ENCODE results near the gene HSPA12A. TPM values are rescaled to one million over a fixed set of nuclear protein-coding genes. Genes with fewer than 3 reads are reported as not detected.

Gene HSPA12A
- polyA plus RNA-seq, 1 experiment: 7.9 TPM

DNA sequence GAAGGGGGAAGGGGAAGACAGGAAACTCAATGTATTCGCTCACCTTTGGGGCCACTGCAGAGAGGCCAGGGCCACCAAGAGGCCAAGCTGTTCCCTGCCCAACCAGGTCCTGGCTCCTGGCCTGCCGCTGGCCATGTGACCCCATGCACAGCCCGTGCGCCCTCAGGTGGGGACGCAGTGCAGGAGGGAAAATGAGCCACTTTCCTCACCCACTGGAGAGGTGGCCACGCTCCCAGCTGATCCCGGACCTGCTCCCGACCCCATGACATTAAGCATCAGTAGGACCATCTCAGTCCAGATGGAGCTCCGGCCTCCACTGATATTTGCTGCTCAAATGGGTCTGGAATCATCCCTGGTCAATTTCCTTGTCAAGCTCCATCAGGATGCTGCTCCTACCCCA lies 40.2 kb downstream of the HSPA12A start:
- Histone ChIP-seq H3K36me3 (ENCODE audit: control insufficient read depth, insufficient read depth, low read length) (peaks cover 1% of the 10 kb centered on the region; the same call in 1 of the 2 replicates), H3K4me3 (ENCODE audit: low read depth, low read length) (no peak overlapping the region), H3K27me3 (ENCODE audit: control insufficient read depth, insufficient read depth, low read length) (no peaks in the 10 kb centered on the region)
- ChIA-PET CTCF (interaction anchor here (0.8 to 2.7 kb wide), 4 partner anchors 19 to 473 kb away, joined by 3 to 12 read pairs (median 4); no protein-coding TSS in a partner anchor), POLR2A (no interaction called here)
- no peak for DNase-seq (ENCODE audit: low read depth)
- no peak for TF ChIP-seq CTCF (IDR thresholded peaks at IDR 0.05; ENCODE audit: insufficient read depth, low read depth, low read length)

GRCh38 chr10:116699471-116700150 lies 42.8 kb downstream of the HSPA12A start:
- Histone ChIP-seq H3K27me3 (ENCODE audit: control insufficient read depth, insufficient read depth, low read length) (no peaks in the 10 kb centered on the region), H3K4me3 (ENCODE audit: low read depth, low read length) (no peak overlapping the region), H3K36me3 (ENCODE audit: control insufficient read depth, insufficient read depth, low read length) (peaks cover under 1% of the 10 kb centered on the region; the same call in 1 of the 2 replicates)
- POLR2A ChIA-PET: no interaction called here
- no peak for DNase-seq (ENCODE audit: low read depth)
- CTCF ChIA-PET: interaction anchor here (0.6 to 1.6 kb wide), 4 partner anchors 11 to 475 kb away, joined by 3 to 7 read pairs (median 4); no protein-coding TSS in a partner anchor
- TF ChIP-seq CTCF (IDR thresholded peaks at IDR 0.05; ENCODE audit: insufficient read depth, low read depth, low read length): no peak

DNA sequence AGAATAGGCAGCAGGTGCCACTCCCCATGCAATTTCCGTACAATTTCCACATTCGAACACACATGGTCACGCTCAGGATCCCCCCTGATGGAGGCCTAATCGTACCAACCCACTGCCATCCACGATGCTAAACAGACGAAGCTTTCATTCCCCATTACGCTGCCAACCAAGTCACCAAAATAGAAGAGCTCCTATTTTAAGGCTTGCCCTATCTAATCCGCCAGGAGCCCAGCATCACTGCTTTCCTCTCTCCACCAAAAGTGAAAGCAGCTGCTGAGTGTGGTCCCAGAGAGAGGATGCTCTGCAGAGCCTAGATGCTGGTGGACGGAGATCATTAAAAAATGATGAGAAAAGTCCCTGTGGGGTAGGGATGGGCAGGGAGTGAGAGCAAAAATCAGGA lies 43.3 kb downstream of the HSPA12A start:
- TF ChIP-seq CTCF (IDR thresholded peaks at IDR 0.05; ENCODE audit: insufficient read depth, low read depth, low read length): no peak
- DNase-seq (ENCODE audit: low read depth): no peak
- ChIA-PET POLR2A (no interaction called here), CTCF (interaction anchor here (0.6 to 1.6 kb wide), 4 partner anchors 10 to 469 kb away, joined by 3 to 7 read pairs (median 4); no protein-coding TSS in a partner anchor)
- no peak overlapping the region for H3K4me3 ChIP-seq (ENCODE audit: low read depth, low read length)
- no peaks in the 10 kb centered on the region for H3K27me3 ChIP-seq (ENCODE audit: control insufficient read depth, insufficient read depth, low read length)
- H3K36me3 ChIP-seq (ENCODE audit: control insufficient read depth, insufficient read depth, low read length): no peaks in the 10 kb centered on the region

DNA sequence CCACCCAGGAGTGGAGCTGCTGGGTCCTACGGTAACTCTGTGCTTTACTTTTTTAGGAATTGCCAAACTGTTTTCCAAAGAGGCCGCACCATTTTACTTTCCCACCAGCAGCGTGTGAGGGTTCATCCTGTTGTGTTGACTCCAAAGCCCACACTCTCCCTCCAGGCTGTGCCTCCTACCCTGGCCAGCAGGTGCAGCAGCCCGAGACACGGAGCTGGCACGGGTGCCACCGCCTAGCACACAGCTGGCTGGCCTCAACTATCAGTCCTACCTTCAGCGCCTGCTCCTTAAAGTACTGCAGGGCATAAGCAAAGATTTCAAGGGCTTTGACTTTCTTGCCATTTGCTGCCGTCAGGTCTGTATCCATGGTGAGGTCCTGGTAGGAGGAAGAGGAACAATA lies 44.0 kb downstream of the HSPA12A start:
- no peak overlapping the region for H3K4me3 ChIP-seq (ENCODE audit: low read depth, low read length)
- no peaks in the 10 kb centered on the region for H3K27me3 ChIP-seq (ENCODE audit: control insufficient read depth, insufficient read depth, low read length)
- no peaks in the 10 kb centered on the region for H3K36me3 ChIP-seq (ENCODE audit: control insufficient read depth, insufficient read depth, low read length)
- ChIA-PET POLR2A (no interaction called here), CTCF (interaction anchor here (1.3 kb wide), 1 partner anchor 470 kb away, joined by 3 read pairs; no protein-coding TSS in a partner anchor)
- TF ChIP-seq CTCF (IDR thresholded peaks at IDR 0.05; ENCODE audit: insufficient read depth, low read depth, low read length): no peak
- DNase-seq (ENCODE audit: low read depth): no peak

- Histone ChIP-seq H3K4me3 (ENCODE audit: low read depth, low read length) (no peak overlapping the region), H3K36me3 (ENCODE audit: control insufficient read depth, insufficient read depth, low read length) (no peaks in the 10 kb centered on the region), H3K27me3 (ENCODE audit: control insufficient read depth, insufficient read depth, low read length) (no peaks in the 10 kb centered on the region)
- ChIA-PET POLR2A (no interaction called here), CTCF (interaction anchor here (0.5 to 1.6 kb wide), 3 partner anchors 10 to 470 kb away, joined by 3 to 8 read pairs (median 3); no protein-coding TSS in a partner anchor)
- no peak for DNase-seq (ENCODE audit: low read depth)
- TF ChIP-seq CTCF (IDR thresholded peaks at IDR 0.05; ENCODE audit: insufficient read depth, low read depth, low read length): no peak
These were observed 44.5 kb downstream of the HSPA12A start for GRCh38 chr10:116697816-116698215.

Measured in BJ (cell line).